HFFc6 (cell line): Measurements from ENCODE around the gene PITPNM1. TPM values are rescaled to one million over a fixed set of nuclear protein-coding genes. Genes with fewer than 3 reads are reported as not detected.

ENCODE experiments used
- DNase-seq: peaks from one replicate; pipeline ENCODE4 v3.0.0-alpha.2; 2018
- H3K27ac Mint-ChIP-seq: 2 replicates; pipeline ENCODE4 v1.8.0; 2020; ENCODE audit warnings: mild to moderate bottlenecking, mixed read lengths
- H3K27me3 Mint-ChIP-seq: 2 replicates; pipeline ENCODE4 v1.8.0; 2021; ENCODE audit warnings: mild to moderate bottlenecking, moderate library complexity, mixed read lengths; ENCODE audit not compliant: insufficient read depth
- H3K36me3 Mint-ChIP-seq: 2 replicates; pipeline ENCODE4 v1.8.0; 2021; ENCODE audit warnings: low read depth, mixed read lengths
- H3K4me1 Mint-ChIP-seq: 2 replicates; pipeline ENCODE4 v1.8.0; 2020; ENCODE audit warnings: low read depth, mixed read lengths
- H3K4me3 Mint-ChIP-seq: 2 replicates; pipeline ENCODE4 v1.8.0; 2020; ENCODE audit warnings: mild to moderate bottlenecking, moderate library complexity, mixed read lengths
- H3K9me3 Mint-ChIP-seq: 2 replicates; pipeline ENCODE4 v1.8.0; 2020; ENCODE audit warnings: mild to moderate bottlenecking, mixed read lengths
- CTCF ChIP-seq: fragments of 200-600 bp; sonication (generic); IDR thresholded peaks from 2 replicates; pipeline ENCODE4 v1.5.0; 2021; ENCODE audit warnings: antibody characterized with exemption, mild to moderate bottlenecking
- total RNA-seq, 6 experiments: library from RNA; stranded (reverse); fragmentation: NEBNext Ultra II Directional; extraction: Animal tissue kit (Norgen Biotek cat#: 25700); gene quantifications; 2 replicates in 1 of 6; 3 replicates in 5 of 6; pipeline ENCODE4 v1.2.3, GENCODE V29; 2021

PITPNM1 gene
- total RNA-seq, 6 experiments from 2014 or later: 19.6 to 30.3 (median 23.5) TPM

- Mint-ChIP-seq H3K27me3 (peaks cover 5% of the 10 kb centered on the region; the same call in 1 of the 2 replicates), H3K9me3 (no peaks in the 10 kb centered on the region), H3K27ac (no peak overlapping the region), H3K36me3 (peaks cover 1% of the 10 kb centered on the region; the same call in 1 of the 2 replicates), H3K4me3 (no peak overlapping the region), H3K4me1 (no peaks in the 10 kb centered on the region)
- no peak for DNase-seq
- TF ChIP-seq CTCF: no peak
These were observed 12.2 kb downstream of the PITPNM1 start for GRCh38 chr11:67492801-67493547.

- peaks cover 5% of the 10 kb centered on the region; the same call in 1 of the 2 replicates for H3K27me3 Mint-ChIP-seq
- no peaks in the 10 kb centered on the region for H3K4me1 Mint-ChIP-seq
- H3K36me3 Mint-ChIP-seq: peaks cover 8% of the 10 kb centered on the region
- DNase-seq: no peak
- H3K9me3 Mint-ChIP-seq: no peaks in the 10 kb centered on the region
- no peak overlapping the region for H3K27ac Mint-ChIP-seq
- no peak overlapping the region for H3K4me3 Mint-ChIP-seq
- no peak for TF ChIP-seq CTCF
These were observed 13.0 kb downstream of the PITPNM1 start for GRCh38 chr11:67492069-67492727.

- no peaks in the 10 kb centered on the region for H3K9me3 Mint-ChIP-seq
- no peak overlapping the region for H3K4me3 Mint-ChIP-seq
- TF ChIP-seq CTCF: no peak
These were observed 13.7 kb downstream of the PITPNM1 start for GRCh38 chr11:67491276-67492068.

GRCh38 chr11:67490727-67491065, 14.5 kb downstream of the PITPNM1 start:
- Mint-ChIP-seq H3K27ac (no peak overlapping the region), H3K36me3 (peaks cover 12% of the 10 kb centered on the region), H3K27me3 (peaks cover 5% of the 10 kb centered on the region; the same call in 1 of the 2 replicates), H3K9me3 (no peaks in the 10 kb centered on the region), H3K4me3 (no peak overlapping the region), H3K4me1 (peaks cover 7% of the 10 kb centered on the region)
- no peak for TF ChIP-seq CTCF
- no peak for DNase-seq

More at GRCh38 chr11:67491276-67492068, 13.7 kb downstream of the PITPNM1 start:
- Mint-ChIP-seq H3K4me1 (0 out of 2 replicates have a peak, but pooled peaks cover under 1% of the 10 kb centered on the region), H3K36me3 (peaks cover 8% of the 10 kb centered on the region), H3K27ac (no peak overlapping the region), H3K27me3 (peaks cover 5% of the 10 kb centered on the region; the same call in 1 of the 2 replicates)
- DNase-seq: no peak

GRCh38 chr11:67489885-67490726, 15.1 kb downstream of the PITPNM1 start:
- Mint-ChIP-seq H3K36me3 (peaks cover 12% of the 10 kb centered on the region), H3K4me3 (no peak overlapping the region), H3K4me1 (peaks cover 9% of the 10 kb centered on the region), H3K9me3 (no peaks in the 10 kb centered on the region), H3K27me3 (peaks cover 5% of the 10 kb centered on the region; the same call in 1 of the 2 replicates), H3K27ac (no peak overlapping the region)
- DNase-seq: no peak
- no peak for TF ChIP-seq CTCF
